GM06990 (cell line): ENCODE data around the gene CADPS2.
"Not testable (repeated sequence)": the region's sequence is repeated elsewhere in the genome, so short reads cannot be mapped to it uniquely, and the experiment has no call there.

Source experiments
- DNase-seq: peaks from one replicate; pipeline ENCODE4 v3.0.0-alpha.2; 2011; ENCODE audit not compliant: insufficient read length; ENCODE audit errors: extremely low read depth
- H3K27me3 ChIP-seq: replicated peaks from 2 replicates; pipeline ENCODE4 v1.6.0; 2011; ENCODE audit warnings: low read length; ENCODE audit not compliant: control insufficient read depth, insufficient read depth
- H3K36me3 ChIP-seq: 2 replicates; pipeline ENCODE4 v1.5.1; 2011; ENCODE audit warnings: low read length; ENCODE audit not compliant: control insufficient read depth, insufficient read depth
- H3K4me3 ChIP-seq: replicated peaks from 2 replicates; pipeline ENCODE4 v1.5.1; 2011; ENCODE audit warnings: low read depth, mild to moderate bottlenecking, control low read depth, low read length
- CTCF ChIP-seq: IDR thresholded peaks from 2 replicates; pipeline ENCODE4 v1.5.1; 2011; ENCODE audit warnings: low read length, control low read depth, mild to moderate bottlenecking, inconsistent platforms; ENCODE audit not compliant: insufficient read depth, poor library complexity, severe bottlenecking

CADPS2 gene

GRCh38 chr7:122682815-122683550 is 203.3 kb downstream of the CADPS2 start:
- H3K27me3 ChIP-seq: no peaks in the 10 kb centered on the region
- TF ChIP-seq CTCF: no peak
- no peak overlapping the region for H3K4me3 ChIP-seq
- H3K36me3 ChIP-seq: no peaks in the 10 kb centered on the region
- no peak for DNase-seq

- not testable (repeated sequence) for H3K4me3 ChIP-seq
Measured at GRCh38 chr7:122681186-122681585, 205.1 kb downstream of the CADPS2 start.

GRCh38 chr7:122679813-122680212 is 206.4 kb downstream of the CADPS2 start:
- Histone ChIP-seq H3K27me3 (no peaks in the 10 kb centered on the region), H3K36me3 (no peaks in the 10 kb centered on the region), H3K4me3 (no peak overlapping the region)
- DNase-seq: no peak
- TF ChIP-seq CTCF: no peak

More at GRCh38 chr7:122681186-122681585, 205.1 kb downstream of the CADPS2 start:
- not testable (repeated sequence) for DNase-seq, H3K36me3 ChIP-seq, H3K27me3 ChIP-seq

- H3K36me3 ChIP-seq, DNase-seq, H3K4me3 ChIP-seq, H3K27me3 ChIP-seq: not testable (repeated sequence)
Measured at GRCh38 chr7:122679269-122679709, 207.0 kb downstream of the CADPS2 start.

GRCh38 chr7:122677149-122677548 is 209.1 kb downstream of the CADPS2 start:
- TF ChIP-seq CTCF: no peak
- Histone ChIP-seq H3K36me3 (no peaks in the 10 kb centered on the region), H3K4me3 (no peak overlapping the region), H3K27me3 (no peaks in the 10 kb centered on the region)
- DNase-seq: no peak

GRCh38 chr7:122676466-122676865 is 209.8 kb downstream of the CADPS2 start:
- no peak overlapping the region for H3K4me3 ChIP-seq
- TF ChIP-seq CTCF: no peak
- H3K36me3 ChIP-seq: no peaks in the 10 kb centered on the region
- no peaks in the 10 kb centered on the region for H3K27me3 ChIP-seq
- DNase-seq: no peak

- H3K4me3 ChIP-seq: no peak overlapping the region
- TF ChIP-seq CTCF: no peak
- H3K36me3 ChIP-seq: no peaks in the 10 kb centered on the region
- no peaks in the 10 kb centered on the region for H3K27me3 ChIP-seq
- DNase-seq: no peak
Measured at GRCh38 chr7:122675621-122676020, 210.6 kb downstream of the CADPS2 start.
